DOHH2 (cell line): ENCODE data around the gene TPP1.

Source experiments
- CTCF ChIP-seq: fragments of 200-600 bp; sonication (generic); IDR thresholded peaks from one replicate; pipeline ENCODE4 v1.5.1; 2014; ENCODE audit warnings: antibody characterized with exemption, mild to moderate bottlenecking, low read depth, low read length; ENCODE audit not compliant: poor library complexity, severe bottlenecking
- EZH2phosphoT487 ChIP-seq: fragments of 200-600 bp; sonication (generic); IDR thresholded peaks from 2 replicates; pipeline ENCODE4 v1.6.1; 2017; ENCODE audit warnings: borderline replicate concordance, mild to moderate bottlenecking, antibody characterized with exemption, low read length, moderate library complexity, mixed read lengths

- no peak for TF ChIP-seq CTCF
- no peak for TF ChIP-seq EZH2phosphoT487
Measured at GRCh38 chr11:6658647-6659046, 39.4 kb upstream of the TPP1 start.
